DMS79 treated with DMSO at 0.1 percent for 48 hours (cell line): Measurements from ENCODE around the gene STOM.

Experiments used
- DNase-seq: peaks from one replicate; lab custom pipeline; 2025; lab: John Stamatoyannopoulos, UW

STOM gene

GRCh38 chr9:121322037-121322736 lies 47.9 kb downstream of the STOM start:
- no peak for DNase-seq

GRCh38 chr9:121321016-121321503 lies 49.0 kb downstream of the STOM start:
- DNase-seq: no peak

GRCh38 chr9:121319383-121319780 lies 50.7 kb downstream of the STOM start:
- DNase-seq: no peak

- DNase-seq: no peak
Measured at GRCh38 chr9:121318631-121319382, 51.2 kb downstream of the STOM start.

GRCh38 chr9:121317737-121318630 lies 52.1 kb downstream of the STOM start:
- DNase-seq: no peak

- no peak for DNase-seq
Measured at GRCh38 chr9:121316852-121317373, 53.1 kb downstream of the STOM start.

- no peak for DNase-seq
Measured at GRCh38 chr9:121316378-121316777, 53.7 kb downstream of the STOM start.

- no peak for DNase-seq
Measured at GRCh38 chr9:121313458-121314152, 56.4 kb downstream of the STOM start.

- no peak for DNase-seq
Measured at GRCh38 chr9:121312169-121312568, 57.9 kb downstream of the STOM start.

- no peak for DNase-seq
Measured at GRCh38 chr9:121310571-121310970, 59.5 kb downstream of the STOM start.

- no peak for DNase-seq
Measured at GRCh38 chr9:121309833-121310425, 60.1 kb downstream of the STOM start.

GRCh38 chr9:121309171-121309570 lies 60.9 kb downstream of the STOM start:
- DNase-seq: no peak

- DNase-seq: no peak
Measured at GRCh38 chr9:121308765-121309164, 61.3 kb downstream of the STOM start.

- DNase-seq: no peak
Measured at GRCh38 chr9:121307976-121308375, 62.1 kb downstream of the STOM start.

- DNase-seq: no peak
Measured at GRCh38 chr9:121305269-121305994, 64.6 kb downstream of the STOM start.

- DNase-seq: no peak
Measured at GRCh38 chr9:121304707-121305106, 65.3 kb downstream of the STOM start.

GRCh38 chr9:121303456-121304451 lies 66.3 kb downstream of the STOM start:
- no peak for DNase-seq

- no peak for DNase-seq
Measured at GRCh38 chr9:121302786-121303185, 67.3 kb downstream of the STOM start.

- DNase-seq: no peak
Measured at GRCh38 chr9:121302341-121302740, 67.7 kb downstream of the STOM start.
